Neural cell (in vitro differentiated cells): ENCODE measurements around the gene PPHLN1. TPM values are rescaled to one million over a fixed set of nuclear protein-coding genes. Genes with fewer than 3 reads are reported as not detected.

Source experiments
- H2AFZ ChIP-seq: fragments of 200-600, 300-800 bp; sonication (generic), shearing (Covaris generic); 2 replicates; pipeline ENCODE4 v1.6.0; 2014; ENCODE audit warnings: low read depth, mild to moderate bottlenecking, antibody characterized with exemption, low read length, moderate library complexity
- H3F3A ChIP-seq: fragments of 200-600 bp; shearing (Covaris generic); 2 replicates; pipeline ENCODE4 v1.6.1; 2016; ENCODE audit warnings: mild to moderate bottlenecking, moderate library complexity, mixed read lengths, antibody characterized with exemption, low read length; ENCODE audit not compliant: insufficient read depth, poor library complexity, severe bottlenecking
- H3K27ac ChIP-seq: fragments of 200-600, 300-800 bp; sonication (generic), shearing (Covaris generic); 2 replicates; pipeline ENCODE4 v1.5.1; 2014; ENCODE audit warnings: mild to moderate bottlenecking, low read length, moderate library complexity
- H3K27me3 ChIP-seq: fragments of 300-800, 200-600 bp; sonication (generic), shearing (Covaris generic); 2 replicates; pipeline ENCODE4 v1.6.0; 2014; ENCODE audit warnings: mild to moderate bottlenecking, low read depth, low read length, moderate library complexity; ENCODE audit not compliant: insufficient read depth
- H3K36me3 ChIP-seq: fragments of 300-800, 200-600 bp; sonication (generic), shearing (Covaris generic); 2 replicates; pipeline ENCODE4 v1.5.1; 2014; ENCODE audit warnings: mild to moderate bottlenecking, antibody characterized with exemption, low read length, moderate library complexity; ENCODE audit not compliant: insufficient read depth
- H3K4me2 ChIP-seq: fragments of 300-800, 200-600 bp; sonication (generic), shearing (Covaris generic); 2 replicates; pipeline ENCODE4 v1.6.0; 2014; ENCODE audit warnings: mild to moderate bottlenecking, low read length
- H3K4me3 ChIP-seq: fragments of 300-800, 200-600 bp; sonication (generic), shearing (Covaris generic); 2 replicates; pipeline ENCODE4 v1.5.1; 2014; ENCODE audit warnings: mild to moderate bottlenecking, low read length, moderate library complexity
- H3K79me2 ChIP-seq: fragments of 200-600 bp; shearing (Covaris generic); replicated peaks from 2 replicates; pipeline ENCODE4 v1.6.0; 2014; ENCODE audit warnings: mild to moderate bottlenecking, low read length, moderate library complexity; ENCODE audit not compliant: insufficient read depth
- H3K9ac ChIP-seq: fragments of 300-800, 200-600 bp; sonication (generic), shearing (Covaris generic); 2 replicates; pipeline ENCODE4 v1.6.1; 2016; ENCODE audit warnings: mild to moderate bottlenecking, low read length, mixed read lengths
- H3K9me2 ChIP-seq: fragments of 200-600 bp; shearing (Covaris generic); 2 replicates; pipeline ENCODE4 v1.6.1; 2016; ENCODE audit warnings: mild to moderate bottlenecking, low read length, mixed read lengths; ENCODE audit not compliant: insufficient read depth
- H3K9me3 ChIP-seq: fragments of 200-600, 300-800 bp; sonication (generic), shearing (Covaris generic); 2 replicates; pipeline ENCODE4 v1.6.1; 2016; ENCODE audit warnings: mild to moderate bottlenecking, mixed run types, low read length, moderate library complexity, mixed read lengths
- H4K20me1 ChIP-seq: fragments of 200-600 bp; shearing (Covaris generic); 2 replicates; pipeline ENCODE4 v1.6.1; 2016; ENCODE audit warnings: mild to moderate bottlenecking, mixed run types; ENCODE audit not compliant: insufficient read depth
- EP300 ChIP-seq: fragments of 450-650 bp; conservative IDR thresholded peaks from 2 replicates; pipeline ENCODE4 v1.6.1; 2014; ENCODE audit warnings: antibody characterized with exemption, mild to moderate bottlenecking, moderate library complexity; ENCODE audit not compliant: poor library complexity, severe bottlenecking
- EZH2 ChIP-seq: fragments of 200-600, 300-800 bp; shearing (Covaris generic), sonication (generic); IDR thresholded peaks from 2 replicates; pipeline ENCODE4 v1.6.1; 2014; ENCODE audit warnings: antibody characterized with exemption, low read length, borderline replicate concordance, mild to moderate bottlenecking; ENCODE audit not compliant: insufficient read depth, poor library complexity, severe bottlenecking
- MXI1 ChIP-seq: fragments of 450-650 bp; conservative IDR thresholded peaks from 2 replicates; pipeline ENCODE4 v1.6.1; 2014; ENCODE audit warnings: antibody characterized with exemption, mild to moderate bottlenecking; ENCODE audit not compliant: poor library complexity, severe bottlenecking
- POLR2AphosphoS5 ChIP-seq: IDR thresholded peaks from 2 replicates; pipeline ENCODE4 v1.6.1; 2012
- RAD21 ChIP-seq: fragments of 450-650 bp; conservative IDR thresholded peaks from 2 replicates; pipeline ENCODE4 v1.6.1; 2014; ENCODE audit warnings: antibody characterized with exemption, mild to moderate bottlenecking, moderate library complexity
- REST ChIP-seq: IDR thresholded peaks from 2 replicates; pipeline ENCODE4 v1.6.1; 2012; ENCODE audit warnings: borderline replicate concordance
- SMC3 ChIP-seq: fragments of 450-650 bp; conservative IDR thresholded peaks from 2 replicates; pipeline ENCODE4 v1.6.1; 2014; ENCODE audit warnings: antibody characterized with exemption, mild to moderate bottlenecking, moderate library complexity; ENCODE audit not compliant: poor library complexity
- TAF1 ChIP-seq: IDR thresholded peaks from 2 replicates; pipeline ENCODE4 v1.6.1; 2012; ENCODE audit warnings: low read depth
- polyA plus RNA-seq: library from polyadenylated mRNA; depleted of rRNA; stranded (reverse); fragments of >200 nt; gene quantifications from 2 replicates; pipeline ENCODE4 v1.2.3, GENCODE V29; 2014
- TF ChIP-seq, protein P1 (sequence below): fragments of 450-650 bp; IDR thresholded peaks from 2 replicates; pipeline ENCODE4 v1.5.1; 2014; ENCODE audit warnings: antibody characterized with exemption, mild to moderate bottlenecking, moderate library complexity; ENCODE audit not compliant: poor library complexity, severe bottlenecking

PPHLN1 gene
- polyA plus RNA-seq, 1 donor from 2014 or later = 192 TPM

- Histone ChIP-seq H3K4me3 (no peak overlapping the region), H3K9me2 (no peaks in the 10 kb centered on the region), H4K20me1 (no peaks in the 10 kb centered on the region), H3K4me2 (no peak overlapping the region), H3K27ac (no peak overlapping the region), H3K9ac (no peak overlapping the region), H3K9me3 (no peaks in the 10 kb centered on the region), H3K27me3 (no peaks in the 10 kb centered on the region), H3F3A (no peaks in the 10 kb centered on the region), H2AFZ (no peak overlapping the region), H3K79me2 (peaks cover 17% of the 10 kb centered on the region), H3K36me3 (no peaks in the 10 kb centered on the region)
- no peak for TF ChIP-seq SMC3
- no peak for TF ChIP-seq MXI1
- TF ChIP-seq, protein P1, sequence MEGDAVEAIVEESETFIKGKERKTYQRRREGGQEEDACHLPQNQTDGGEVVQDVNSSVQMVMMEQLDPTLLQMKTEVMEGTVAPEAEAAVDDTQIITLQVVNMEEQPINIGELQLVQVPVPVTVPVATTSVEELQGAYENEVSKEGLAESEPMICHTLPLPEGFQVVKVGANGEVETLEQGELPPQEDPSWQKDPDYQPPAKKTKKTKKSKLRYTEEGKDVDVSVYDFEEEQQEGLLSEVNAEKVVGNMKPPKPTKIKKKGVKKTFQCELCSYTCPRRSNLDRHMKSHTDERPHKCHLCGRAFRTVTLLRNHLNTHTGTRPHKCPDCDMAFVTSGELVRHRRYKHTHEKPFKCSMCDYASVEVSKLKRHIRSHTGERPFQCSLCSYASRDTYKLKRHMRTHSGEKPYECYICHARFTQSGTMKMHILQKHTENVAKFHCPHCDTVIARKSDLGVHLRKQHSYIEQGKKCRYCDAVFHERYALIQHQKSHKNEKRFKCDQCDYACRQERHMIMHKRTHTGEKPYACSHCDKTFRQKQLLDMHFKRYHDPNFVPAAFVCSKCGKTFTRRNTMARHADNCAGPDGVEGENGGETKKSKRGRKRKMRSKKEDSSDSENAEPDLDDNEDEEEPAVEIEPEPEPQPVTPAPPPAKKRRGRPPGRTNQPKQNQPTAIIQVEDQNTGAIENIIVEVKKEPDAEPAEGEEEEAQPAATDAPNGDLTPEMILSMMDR = no peak
- no peak for TF ChIP-seq RAD21
- no peak for TF ChIP-seq TAF1
- TF ChIP-seq POLR2AphosphoS5 = no peak
- no peak for TF ChIP-seq EP300
- no peak for TF ChIP-seq EZH2
Measured at GRCh38 chr12:42485823-42486222, 159.9 kb downstream of the PPHLN1 start.

DNA sequence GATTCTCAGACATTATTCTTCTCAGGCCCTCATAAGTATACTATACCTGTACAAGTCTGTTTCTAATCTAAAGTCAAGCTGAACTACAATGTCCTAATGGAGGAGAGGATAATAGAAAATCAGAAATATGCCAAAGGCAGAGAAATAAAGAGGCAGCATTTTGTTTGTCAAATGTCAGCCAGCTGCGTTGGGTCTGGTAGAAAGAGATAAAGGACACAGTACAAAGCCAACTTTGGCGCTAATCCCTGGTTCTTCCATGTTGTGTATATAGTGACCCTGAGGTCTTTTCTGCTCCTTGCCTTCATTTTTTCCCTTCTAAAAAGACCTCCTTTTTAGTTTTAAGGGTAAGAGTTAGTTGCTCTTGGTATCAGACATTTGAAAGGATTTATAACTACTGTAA lies 160.4 kb downstream of the PPHLN1 start:
- H3K4me3 ChIP-seq = no peak overlapping the region
- H3K79me2 ChIP-seq = peaks cover 11% of the 10 kb centered on the region
- H3K9me3 ChIP-seq = no peaks in the 10 kb centered on the region
- no peaks in the 10 kb centered on the region for H3K27me3 ChIP-seq
- H3K9me2 ChIP-seq = no peaks in the 10 kb centered on the region
- no peaks in the 10 kb centered on the region for H3F3A ChIP-seq
- no peaks in the 10 kb centered on the region for H3K36me3 ChIP-seq
- H2AFZ ChIP-seq = no peak overlapping the region
- no peaks in the 10 kb centered on the region for H4K20me1 ChIP-seq
- H3K4me2 ChIP-seq = no peak overlapping the region
- H3K9ac ChIP-seq = no peak overlapping the region
- TF ChIP-seq POLR2AphosphoS5 (no peak), TAF1 (no peak), RAD21 (no peak), MXI1 (no peak), EP300 (no peak), REST (no peak), SMC3 (no peak), EZH2 (no peak)
- TF ChIP-seq, protein P1 = no peak
- H3K27ac ChIP-seq = no peak overlapping the region
